GM19372 (cell line): Measurements from ENCODE around the gene BDNF.

Experiments
- ATAC-seq: cut with Tn5 transposase; IDR thresholded peaks from one replicate; pipeline ENCODE4 v1.9.1; 2021; ENCODE audit warnings: mild to moderate bottlenecking, low read depth, moderate library complexity; ENCODE audit not compliant: unreplicated experiment

BDNF gene

DNA sequence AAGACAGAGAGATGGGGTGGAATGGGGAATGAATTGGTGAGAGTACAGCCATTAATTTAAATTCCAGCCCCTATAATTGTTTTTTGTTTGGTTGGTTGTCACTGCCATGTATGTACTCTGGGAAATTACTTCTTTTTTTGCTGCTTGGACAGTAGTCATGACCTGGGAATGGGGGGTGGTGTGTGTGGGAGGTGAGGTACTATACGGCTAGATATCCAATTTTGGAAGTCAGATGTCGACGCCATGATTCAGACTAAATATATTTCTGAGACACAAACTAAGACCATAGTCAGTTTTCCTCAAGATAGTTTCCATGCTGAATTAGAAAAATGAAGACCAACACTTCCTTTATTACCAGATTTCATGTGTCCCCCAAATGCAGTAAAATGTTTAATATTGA is 7.4 kb upstream of the BDNF start:
- no peak for ATAC-seq

- ATAC-seq: peak; percentile 64
These were observed 5.9 kb upstream of the BDNF start for GRCh38 chr11:27705873-27706820.

- no peak for ATAC-seq
These were observed 3.2 kb upstream of the BDNF start for GRCh38 chr11:27703481-27703880.

DNA sequence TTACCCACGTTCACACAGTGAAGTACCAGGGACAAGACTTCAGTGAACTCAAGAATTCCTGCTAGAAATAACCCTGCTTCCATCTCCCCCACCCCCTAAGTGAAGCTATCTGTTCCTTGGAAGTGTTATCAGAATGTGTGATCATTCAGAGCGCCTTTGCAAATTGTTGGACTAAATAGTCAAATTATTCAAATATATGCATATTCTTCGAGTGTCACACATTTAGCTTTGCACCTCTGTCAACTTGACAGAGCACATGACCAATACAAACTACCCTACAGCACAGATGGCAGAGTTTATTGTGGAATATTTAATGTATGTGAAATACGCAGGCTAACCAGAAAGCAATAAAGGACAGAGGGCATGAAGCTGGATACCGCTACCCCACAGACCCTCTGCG is 2.6 kb upstream of the BDNF start:
- no peak for ATAC-seq

- ATAC-seq: peak; percentile 46
These were observed 1.3 kb upstream of the BDNF start for GRCh38 chr11:27701355-27702105.

DNA sequence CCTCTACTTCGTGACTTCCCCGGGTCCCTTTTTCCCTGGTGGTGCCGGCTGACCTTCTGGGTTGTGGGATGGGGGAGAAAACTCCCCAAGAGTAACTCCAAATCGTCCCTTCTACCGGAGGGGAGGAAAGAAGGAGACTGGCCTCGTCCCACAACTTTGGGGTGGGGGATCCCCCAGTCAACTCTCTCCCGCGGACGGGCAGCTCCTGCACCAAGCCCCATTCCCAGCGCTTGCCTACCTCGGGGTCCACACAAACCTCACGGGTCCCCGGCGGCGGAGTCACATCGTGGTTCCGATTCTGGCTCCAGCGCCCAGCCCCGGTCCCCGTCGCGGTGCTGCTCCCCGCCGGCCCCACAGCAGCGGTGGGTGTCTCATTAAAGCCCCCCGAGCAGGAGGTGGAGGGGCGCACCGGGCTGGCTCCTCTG is 317 bp downstream of the BDNF start:
- ATAC-seq: no peak

GRCh38 chr11:27699242-27699925 is 871 bp downstream of the BDNF start:
- no peak for ATAC-seq

DNA sequence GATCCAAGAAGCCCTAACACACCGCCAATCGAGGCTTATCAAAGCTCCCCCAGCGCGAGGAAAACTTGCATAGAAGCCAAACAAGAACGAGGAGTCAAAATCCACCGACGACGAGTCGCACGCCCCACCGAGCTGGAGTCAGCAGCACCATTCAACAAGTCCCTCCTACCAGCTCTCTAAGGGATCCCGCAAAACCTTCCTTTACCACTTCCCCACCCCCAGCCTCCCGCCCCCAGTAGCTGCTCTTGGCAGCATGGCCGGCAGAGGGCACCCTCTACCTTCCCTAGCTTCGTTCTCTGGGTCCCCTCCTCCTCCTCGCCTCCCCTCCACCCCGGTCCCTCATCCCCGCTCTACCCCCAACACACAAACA is 1.4 kb downstream of the BDNF start:
- peak; percentile 61 for ATAC-seq

GRCh38 chr11:27697679-27698275 is 2.5 kb downstream of the BDNF start:
- ATAC-seq: no peak

DNA sequence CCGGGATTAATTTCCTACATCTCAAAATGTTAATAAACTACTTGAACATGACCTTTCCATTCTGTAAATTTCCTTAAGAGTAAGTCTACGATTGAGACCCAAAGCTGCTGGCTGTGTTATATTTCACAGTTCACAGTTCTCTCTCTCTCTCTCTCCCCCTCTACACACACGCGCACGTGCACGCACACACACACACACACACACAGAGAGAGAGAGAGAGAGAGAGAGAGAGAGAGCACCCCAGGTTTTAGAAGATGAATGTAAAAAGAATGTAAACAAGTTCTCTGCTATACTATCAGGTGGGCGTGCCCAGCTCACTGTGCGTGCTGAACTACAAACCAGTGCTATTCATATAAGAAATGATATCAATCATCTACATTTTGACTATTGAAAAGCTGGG is 3.3 kb downstream of the BDNF start:
- no peak for ATAC-seq

DNA sequence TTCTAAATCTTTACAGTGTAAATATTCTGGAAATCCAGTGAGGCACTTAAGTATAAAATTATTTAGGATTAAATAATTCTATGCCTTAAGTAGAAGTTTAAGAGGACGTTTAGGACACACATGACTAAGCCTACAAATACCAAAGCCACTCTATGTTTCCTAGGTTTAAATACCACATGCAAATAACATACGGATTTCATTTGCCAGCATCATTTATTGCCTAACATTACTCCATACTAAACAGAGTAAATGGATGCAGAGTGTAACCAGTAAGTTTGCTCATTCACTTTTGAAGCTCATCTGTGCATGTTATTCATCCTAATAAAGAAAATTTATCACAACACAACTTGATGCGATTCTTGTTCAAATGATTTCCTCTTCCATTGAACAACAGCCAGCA is 4.1 kb downstream of the BDNF start:
- ATAC-seq: no peak

- no peak for ATAC-seq
These were observed 5.3 kb downstream of the BDNF start for GRCh38 chr11:27694992-27695391.

DNA sequence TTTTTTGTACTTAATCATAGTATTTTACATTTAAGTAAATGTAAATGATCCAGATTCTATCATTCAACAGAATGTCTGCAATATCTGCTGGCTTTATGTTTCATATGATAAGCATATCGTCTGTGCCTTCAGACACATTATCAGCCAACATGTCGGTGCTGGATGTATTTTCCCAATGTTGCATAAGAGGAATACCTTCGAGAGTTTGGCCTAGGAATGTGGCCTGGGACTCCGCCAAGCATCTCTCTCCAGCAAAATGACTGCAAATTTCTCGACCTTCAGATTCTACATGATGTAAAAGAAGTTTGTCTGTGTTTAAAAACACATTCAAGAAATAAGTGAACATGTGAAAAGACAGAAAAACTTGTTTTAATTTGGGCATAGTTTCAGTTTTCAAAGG is 6.9 kb downstream of the BDNF start:
- ATAC-seq: no peak

- ATAC-seq: no peak
These were observed 7.5 kb downstream of the BDNF start for GRCh38 chr11:27692781-27693180.

GRCh38 chr11:27688076-27688475 is 12.2 kb downstream of the BDNF start:
- no peak for ATAC-seq

- no peak for ATAC-seq
These were observed 18.6 kb downstream of the BDNF start for GRCh38 chr11:27681664-27682063.

GRCh38 chr11:27679136-27680015 is 20.9 kb downstream of the BDNF start:
- no peak for ATAC-seq

GRCh38 chr11:27678242-27678641 is 22.0 kb downstream of the BDNF start:
- ATAC-seq: no peak

GRCh38 chr11:27677108-27677507 is 23.1 kb downstream of the BDNF start:
- ATAC-seq: no peak
